DND-41 (cell line): ENCODE measurements around the gene ADAMTSL3.
"Not testable (repeated sequence)": the region's sequence is repeated elsewhere in the genome, so short reads cannot be mapped to it uniquely, and the experiment has no call there.

Experiments
- CTCF ChIP-seq: IDR thresholded peaks from 2 replicates; pipeline ENCODE4 v1.5.1; 2012; ENCODE audit warnings: borderline replicate concordance, low read length, moderate library complexity, mild to moderate bottlenecking; ENCODE audit not compliant: poor library complexity, severe bottlenecking; ENCODE audit errors: extremely low read depth
- EZH2 ChIP-seq: IDR thresholded peaks from 3 replicates; pipeline ENCODE4 v1.6.1; 2012; ENCODE audit warnings: borderline replicate concordance, low read depth, mild to moderate bottlenecking, moderate library complexity, low read length, inconsistent platforms; ENCODE audit not compliant: severe bottlenecking

GRCh38 chr15:84080778-84081084 lies 426.8 kb downstream of the ADAMTSL3 start:
- TF ChIP-seq CTCF, EZH2: not testable (repeated sequence)
